Right atrium auricular region (tissue), 2 donors: ENCODE measurements around the gene NCOR2. TPM values are rescaled to one million over a fixed set of nuclear protein-coding genes. Genes with fewer than 3 reads are reported as not detected.

Source experiments
- DNase-seq: peaks from one replicate; pipeline ENCODE4 v3.0.0-alpha.2; 2019; ENCODE audit warnings: low spot score
- H3K27ac ChIP-seq, 2 donors: fragments of 200-600 bp; sonication (generic); 1 replicate in 1 of 2; 2 replicates in 1 of 2; pipeline ENCODE4 v1.5.1; 2016 to 2019
- H3K27me3 ChIP-seq, 2 donors: fragments of 200-600 bp; sonication (generic); one replicate each; pipeline versions ENCODE4 v1.5.1 to v1.6.0; 2017 to 2019
- H3K36me3 ChIP-seq: fragments of 200-600 bp; sonication (generic); one replicate; pipeline ENCODE4 v1.5.1; 2016
- H3K4me1 ChIP-seq, 2 donors: fragments of 200-600 bp; sonication (generic); one replicate each; pipeline versions ENCODE4 v1.5.1 to v1.6.0; 2017 to 2019
- H3K4me3 ChIP-seq, 2 donors: fragments of 200-600 bp; sonication (generic); 1 replicate in 1 of 2; 2 replicates in 1 of 2; pipeline ENCODE4 v1.5.1; 2017 to 2019; ENCODE audit warnings: mild to moderate bottlenecking in 1 of 2, moderate library complexity in 1 of 2
- H3K9me3 ChIP-seq, 2 donors: fragments of 200-600 bp; sonication (generic); one replicate each; pipeline ENCODE4 v1.5.1; 2019
- total RNA-seq, 2 donors: library from RNA; depleted of rRNA; stranded (reverse); fragments of >200 nt; gene quantifications; one replicate each; pipeline ENCODE4 v1.1.0, GENCODE V29; 2016
- TF ChIP-seq, protein P1 (sequence below), 2 donors: fragments of 200-600 bp; sonication (generic); IDR thresholded peaks; one replicate each; pipeline ENCODE4 v1.5.1; 2019; ENCODE audit warnings: antibody characterized with exemption in 2 of 2

Gene NCOR2
- total RNA-seq, 2 donors from 2014 or later = 62.9 to 104 TPM

DNA sequence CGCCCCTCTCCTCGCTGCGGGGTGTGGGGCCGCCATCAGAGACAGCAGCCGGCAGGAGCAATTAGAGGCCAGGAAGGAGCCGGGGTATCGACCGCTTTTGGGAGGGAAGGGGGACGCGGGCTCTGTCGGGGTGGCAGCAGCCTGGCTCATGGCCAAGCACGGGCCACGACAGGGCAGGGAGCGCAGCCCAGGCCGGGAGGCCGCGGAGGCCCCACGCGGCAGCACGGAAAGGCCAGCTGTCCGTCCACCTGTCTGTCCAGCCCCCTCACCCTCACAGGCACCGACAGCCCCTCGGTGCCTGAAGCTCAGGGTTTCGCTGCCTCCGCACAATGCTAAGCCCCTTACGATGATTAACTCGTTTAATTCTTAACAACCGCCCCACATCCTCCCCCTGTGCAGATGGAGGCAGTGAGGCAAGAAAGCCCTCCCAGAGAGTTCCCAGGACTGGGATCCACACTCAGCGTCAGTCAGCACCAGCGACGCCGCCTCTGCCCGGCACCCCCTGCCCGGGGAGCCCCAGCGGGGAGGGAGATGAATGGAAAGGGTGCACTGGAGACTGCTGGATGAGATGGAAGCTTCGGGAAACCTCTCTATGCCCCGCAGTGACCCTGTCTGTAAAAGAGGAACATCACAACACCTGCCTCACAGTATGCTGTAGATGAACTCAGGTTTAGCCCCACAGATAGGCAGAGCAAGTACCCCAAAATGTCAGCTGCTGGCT is 23.7 kb downstream of the NCOR2 start:
- Histone ChIP-seq H3K4me1 (peaks cover 0 to 75% of the 10 kb centered on the region in 2 donors), H3K4me3 (peak overlapping the region in 1 of 2 donors; percentile 1), H3K36me3 (no peaks in the 10 kb centered on the region), H3K9me3 (no peaks in the 10 kb centered on the region), H3K27me3 (no peaks in the 10 kb centered on the region), H3K27ac (peak overlapping the region in 1 of 2 donors; percentile 8)
- no peak for DNase-seq
- TF ChIP-seq, protein P1, sequence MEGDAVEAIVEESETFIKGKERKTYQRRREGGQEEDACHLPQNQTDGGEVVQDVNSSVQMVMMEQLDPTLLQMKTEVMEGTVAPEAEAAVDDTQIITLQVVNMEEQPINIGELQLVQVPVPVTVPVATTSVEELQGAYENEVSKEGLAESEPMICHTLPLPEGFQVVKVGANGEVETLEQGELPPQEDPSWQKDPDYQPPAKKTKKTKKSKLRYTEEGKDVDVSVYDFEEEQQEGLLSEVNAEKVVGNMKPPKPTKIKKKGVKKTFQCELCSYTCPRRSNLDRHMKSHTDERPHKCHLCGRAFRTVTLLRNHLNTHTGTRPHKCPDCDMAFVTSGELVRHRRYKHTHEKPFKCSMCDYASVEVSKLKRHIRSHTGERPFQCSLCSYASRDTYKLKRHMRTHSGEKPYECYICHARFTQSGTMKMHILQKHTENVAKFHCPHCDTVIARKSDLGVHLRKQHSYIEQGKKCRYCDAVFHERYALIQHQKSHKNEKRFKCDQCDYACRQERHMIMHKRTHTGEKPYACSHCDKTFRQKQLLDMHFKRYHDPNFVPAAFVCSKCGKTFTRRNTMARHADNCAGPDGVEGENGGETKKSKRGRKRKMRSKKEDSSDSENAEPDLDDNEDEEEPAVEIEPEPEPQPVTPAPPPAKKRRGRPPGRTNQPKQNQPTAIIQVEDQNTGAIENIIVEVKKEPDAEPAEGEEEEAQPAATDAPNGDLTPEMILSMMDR (IDR thresholded peaks at IDR 0.05) = no peak

DNA sequence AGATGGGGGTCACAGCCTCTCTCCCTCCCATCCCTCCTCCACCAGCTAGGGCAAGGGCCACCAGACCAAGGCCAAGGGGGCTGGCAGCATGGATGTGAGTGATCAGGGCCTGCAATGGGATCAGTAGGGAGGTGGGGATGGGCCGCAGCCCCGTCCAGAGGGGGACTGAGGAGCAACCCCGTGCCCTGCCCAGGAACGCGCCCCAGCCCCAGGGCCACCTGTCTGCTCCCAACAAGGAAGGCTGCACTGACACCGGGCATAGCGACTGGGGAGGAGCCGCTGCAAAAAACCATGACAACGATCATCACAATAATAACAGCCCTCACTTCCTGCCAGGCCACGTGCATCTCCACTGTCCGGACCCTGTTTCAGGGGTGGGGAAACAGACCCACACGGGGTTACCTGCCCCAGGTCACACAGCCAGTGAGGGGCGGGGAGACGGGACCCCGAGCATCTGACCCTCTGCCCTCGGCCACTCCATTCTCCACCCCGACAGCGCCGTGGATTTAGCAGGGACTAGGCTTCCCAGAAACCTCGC is 24.3 kb downstream of the NCOR2 start:
- DNase-seq = no peak
- H3K9me3 ChIP-seq = no peaks in the 10 kb centered on the region
- H3K27me3 ChIP-seq = no peaks in the 10 kb centered on the region
- H3K4me1 ChIP-seq = peaks cover 0 to 75% of the 10 kb centered on the region in 2 donors
- peak overlapping the region in 1 of 2 donors; percentile 1 for H3K4me3 ChIP-seq
- peak overlapping the region in 1 of 2 donors; percentile 31 for H3K27ac ChIP-seq
- TF ChIP-seq, protein P1 (IDR thresholded peaks at IDR 0.05) = no peak
- no peaks in the 10 kb centered on the region for H3K36me3 ChIP-seq

DNA sequence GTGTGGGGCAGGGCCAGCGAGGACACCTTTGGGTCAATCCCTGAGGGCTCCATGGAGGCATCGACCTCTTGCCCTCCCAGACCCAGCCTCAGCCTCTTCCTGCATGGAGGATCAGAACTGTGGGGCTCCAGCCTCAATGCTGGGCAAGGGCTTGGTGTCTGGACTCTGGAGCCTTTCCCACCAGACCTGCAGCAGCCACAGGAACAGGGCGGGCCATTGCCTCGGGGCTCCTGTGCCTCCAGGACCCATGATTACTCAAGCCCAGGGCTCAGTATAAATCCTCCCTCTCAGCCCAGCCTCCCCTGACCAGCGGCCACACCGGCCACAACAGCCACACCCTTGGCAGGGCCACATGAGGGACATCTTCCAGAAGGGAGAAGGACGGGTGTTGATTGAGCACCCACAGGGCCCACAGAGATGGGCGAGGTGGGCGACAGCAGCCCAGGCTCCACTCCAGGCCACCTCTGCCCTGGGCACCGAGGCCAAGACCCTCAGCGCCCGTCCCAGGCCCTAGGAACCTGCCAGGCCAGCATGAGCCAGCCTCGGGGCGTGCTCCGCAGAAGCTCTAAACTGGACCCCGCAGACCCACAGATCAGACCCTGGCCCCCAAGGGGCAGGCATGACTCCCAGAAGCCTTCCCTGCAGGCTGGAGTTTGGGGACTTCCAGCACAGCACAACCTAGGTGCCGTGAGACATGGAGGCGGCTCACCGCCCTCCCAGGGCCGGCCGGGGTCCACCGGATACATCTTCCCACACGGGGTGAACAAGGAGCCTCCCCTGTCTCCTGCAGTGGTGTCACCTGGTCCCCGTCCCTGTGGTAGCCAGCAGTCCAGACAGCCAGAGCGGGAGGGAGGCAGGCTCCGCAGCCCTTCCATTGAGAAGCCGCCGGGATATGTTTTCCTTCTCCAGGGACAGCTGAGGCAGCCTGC is 25.1 kb downstream of the NCOR2 start:
- H3K27ac ChIP-seq = peak overlapping the region in 1 of 2 donors; percentile 31
- H3K4me1 ChIP-seq = peaks cover 0 to 82% of the 10 kb centered on the region in 2 donors
- no peaks in the 10 kb centered on the region for H3K27me3 ChIP-seq
- no peaks in the 10 kb centered on the region for H3K9me3 ChIP-seq
- TF ChIP-seq, protein P1 (IDR thresholded peaks at IDR 0.05) = no peak
- DNase-seq = no peak
- H3K4me3 ChIP-seq = no peak overlapping the region
- H3K36me3 ChIP-seq = no peaks in the 10 kb centered on the region

DNA sequence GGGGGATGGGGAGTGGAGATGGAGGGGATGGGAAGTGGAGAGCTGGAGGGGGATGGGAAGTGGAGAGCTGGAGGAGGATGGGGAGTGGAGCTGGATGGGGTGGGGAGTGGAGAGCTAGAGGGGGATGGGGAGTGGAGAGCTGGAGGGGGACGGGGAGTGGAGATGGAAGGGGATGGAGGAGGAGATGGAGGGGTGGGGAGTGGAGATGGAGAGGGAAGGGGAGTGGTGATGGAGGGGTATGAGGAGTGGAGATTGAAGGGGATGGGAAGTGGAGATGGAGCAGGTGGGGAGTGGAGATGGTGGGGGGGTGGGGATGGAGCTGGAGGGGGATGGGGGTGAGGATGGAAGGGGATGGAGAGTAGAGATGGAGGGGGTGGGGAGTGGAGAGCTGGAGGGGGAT is 26.1 kb downstream of the NCOR2 start:
- no peak overlapping the region for H3K27ac ChIP-seq
- H3K27me3 ChIP-seq = no peaks in the 10 kb centered on the region
- TF ChIP-seq, protein P1 (IDR thresholded peaks at IDR 0.05) = no peak
- H3K36me3 ChIP-seq = no peaks in the 10 kb centered on the region
- H3K4me3 ChIP-seq = no peak overlapping the region
- DNase-seq = no peak
- peaks cover 0 to 82% of the 10 kb centered on the region in 2 donors for H3K4me1 ChIP-seq
- H3K9me3 ChIP-seq = no peaks in the 10 kb centered on the region

DNA sequence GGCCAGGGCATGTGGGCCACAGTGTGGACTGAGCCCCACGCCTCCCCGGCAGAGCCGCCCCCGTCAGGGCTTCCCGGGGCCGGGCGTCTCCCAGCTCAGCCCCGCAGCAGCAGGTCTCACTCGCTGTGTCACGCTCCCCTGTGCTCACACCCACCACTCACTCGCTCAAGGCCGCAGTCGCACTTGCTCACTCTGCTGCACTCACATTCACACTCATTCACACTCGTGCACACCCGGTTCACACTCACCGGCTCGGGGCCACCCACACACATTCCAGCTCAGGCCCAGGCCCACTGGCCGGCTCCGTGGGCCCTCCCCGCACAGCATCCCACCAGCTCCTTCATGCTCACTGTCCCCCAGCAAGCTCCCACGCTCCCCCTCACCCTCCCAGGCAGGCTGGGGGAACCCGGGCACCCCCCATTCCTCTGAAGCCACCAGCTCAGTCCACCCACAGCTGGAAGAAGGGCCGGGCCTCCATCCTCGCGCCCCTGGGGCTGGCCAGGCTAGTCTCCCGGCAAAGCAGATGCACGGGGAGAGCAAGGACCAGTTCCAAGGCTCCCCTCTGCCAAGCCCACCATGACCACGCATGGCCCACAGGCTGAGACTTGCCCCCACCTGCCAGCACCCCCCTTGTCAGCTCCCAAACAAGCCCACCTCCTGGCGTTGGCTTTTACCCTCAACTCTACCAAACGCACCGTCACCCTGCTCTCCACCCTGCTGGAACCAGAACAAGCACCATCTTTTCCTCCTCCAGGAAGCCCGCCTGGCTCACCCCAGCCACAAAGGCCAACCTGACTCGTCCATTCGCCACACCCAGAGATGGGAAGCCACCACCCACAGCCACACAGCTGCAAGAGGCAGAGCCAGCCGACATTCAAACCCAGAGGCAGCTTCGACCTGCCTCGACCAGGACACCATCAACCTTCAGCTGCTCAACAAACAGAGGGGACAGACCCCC is 28.0 kb downstream of the NCOR2 start:
- H3K36me3 ChIP-seq = no peaks in the 10 kb centered on the region
- no peaks in the 10 kb centered on the region for H3K27me3 ChIP-seq
- no peak overlapping the region for H3K4me3 ChIP-seq
- TF ChIP-seq, protein P1 (IDR thresholded peaks at IDR 0.05) = no peak
- no peaks in the 10 kb centered on the region for H3K9me3 ChIP-seq
- DNase-seq = no peak
- H3K27ac ChIP-seq = peak overlapping the region in 1 of 2 donors; percentile 77
- H3K4me1 ChIP-seq = peaks cover 0 to 67% of the 10 kb centered on the region in 2 donors
